Measurements from ENCODE around the gene TMEM165.

TMEM165 gene

GRCh38 chr4:55447108-55447708 is 51.5 kb downstream of the TMEM165 start:
- in situ Hi-C loops (cut with HindIII; ENCODE audit: low sequenced_read_pairs), result no loop called here

GRCh38 chr4:55447831-55448230 is 52.1 kb downstream of the TMEM165 start:
- in situ Hi-C loops (cut with HindIII; ENCODE audit: low sequenced_read_pairs), result no loop called here

- in situ Hi-C loops (cut with HindIII; ENCODE audit: low sequenced_read_pairs), result no loop called here
These were observed 54.8 kb downstream of the TMEM165 start for GRCh38 chr4:55450566-55450965.

GRCh38 chr4:55458164-55458563 is 62.4 kb downstream of the TMEM165 start:
- in situ Hi-C loops (cut with HindIII; ENCODE audit: low sequenced_read_pairs), result no loop called here

- in situ Hi-C loops (cut with HindIII; ENCODE audit: low sequenced_read_pairs), result no loop called here
These were observed 62.9 kb downstream of the TMEM165 start for GRCh38 chr4:55458611-55459010.

GRCh38 chr4:55466001-55466400 is 70.2 kb downstream of the TMEM165 start:
- in situ Hi-C loops (cut with HindIII; ENCODE audit: low sequenced_read_pairs), result no loop called here

GRCh38 chr4:55468724-55469123 is 73.0 kb downstream of the TMEM165 start:
- in situ Hi-C loops (cut with HindIII; ENCODE audit: low sequenced_read_pairs), result no loop called here

- in situ Hi-C loops (cut with HindIII; ENCODE audit: low sequenced_read_pairs), result no loop called here
These were observed 74.2 kb downstream of the TMEM165 start for GRCh38 chr4:55469979-55470378.
